OCI-LY1 (cell line): Measurements from ENCODE around the gene CARS2.

Source experiments
- H2AFZ ChIP-seq: fragments of 200-600 bp; sonication (generic), shearing (Covaris generic); 2 replicates; pipeline ENCODE4 v1.6.0; 2014; ENCODE audit warnings: antibody characterized with exemption, mild to moderate bottlenecking, low read length
- H3F3A ChIP-seq: fragments of 200-600 bp; sonication (generic), shearing (Covaris generic); 2 replicates; pipeline ENCODE4 v1.6.0; 2014; ENCODE audit warnings: mild to moderate bottlenecking, antibody characterized with exemption, low read length, moderate library complexity; ENCODE audit not compliant: insufficient read depth
- H3K27ac ChIP-seq: fragments of 200-600 bp; sonication (generic); 2 replicates; pipeline ENCODE4 v1.5.1; 2014; ENCODE audit warnings: low read length, mixed run types, mild to moderate bottlenecking, low read depth; ENCODE audit not compliant: poor library complexity, severe bottlenecking
- H3K27me3 ChIP-seq: fragments of 200-600 bp; sonication (generic); 2 replicates; pipeline ENCODE4 v1.6.0; 2014; ENCODE audit warnings: antibody characterized with exemption, mild to moderate bottlenecking, low read length, moderate library complexity; ENCODE audit not compliant: insufficient read depth
- H3K36me3 ChIP-seq: fragments of 200-600 bp; sonication (generic); 2 replicates; pipeline ENCODE4 v1.6.1; 2014; ENCODE audit warnings: mild to moderate bottlenecking, antibody characterized with exemption, low read length, moderate library complexity, mixed read lengths; ENCODE audit not compliant: insufficient read depth
- H3K4me1 ChIP-seq: fragments of 200-600 bp; sonication (generic); 2 replicates; pipeline ENCODE4 v1.5.1; 2014; ENCODE audit warnings: mild to moderate bottlenecking, low read length, moderate library complexity; ENCODE audit not compliant: insufficient read depth, severe bottlenecking
- H3K4me2 ChIP-seq: fragments of 200-600 bp; sonication (generic), shearing (Covaris generic); 2 replicates; pipeline ENCODE4 v1.6.1; 2014; ENCODE audit warnings: low read length
- H3K4me3 ChIP-seq: fragments of 200-600 bp; sonication (generic); 2 replicates; pipeline ENCODE4 v1.5.1; 2014; ENCODE audit warnings: low read length, low read depth, mild to moderate bottlenecking, mixed read lengths; ENCODE audit not compliant: poor library complexity, severe bottlenecking
- H3K79me2 ChIP-seq: fragments of 200-600 bp; shearing (Covaris generic); 2 replicates; pipeline ENCODE4 v1.6.1; 2016; ENCODE audit warnings: mixed run types, low read length, mixed read lengths; ENCODE audit not compliant: insufficient read depth
- H3K9ac ChIP-seq: fragments of 200-600 bp; sonication (generic), shearing (Covaris generic); 2 replicates; pipeline ENCODE4 v1.6.1; 2014; ENCODE audit warnings: mild to moderate bottlenecking, low read length, mixed read lengths
- H3K9me2 ChIP-seq: fragments of 200-600 bp; sonication (generic), shearing (Covaris generic); 2 replicates; pipeline ENCODE4 v1.6.1; 2014; ENCODE audit warnings: low read depth, mild to moderate bottlenecking, low read length, mixed read lengths
- H3K9me3 ChIP-seq: fragments of 200-600 bp; shearing (Covaris generic); 2 replicates; pipeline ENCODE4 v1.6.1; 2014; ENCODE audit warnings: low read length, mixed read lengths
- H4K20me1 ChIP-seq: fragments of 200-600 bp; sonication (generic), shearing (Covaris generic); 2 replicates; pipeline ENCODE4 v1.6.0; 2016; ENCODE audit warnings: mild to moderate bottlenecking, low read length; ENCODE audit not compliant: insufficient read depth
- EZH2 ChIP-seq: fragments of 200-600 bp; sonication (generic), shearing (Covaris generic); IDR thresholded peaks from 2 replicates; pipeline ENCODE4 v1.8.0; 2017; ENCODE audit warnings: borderline replicate concordance, mixed run types, mild to moderate bottlenecking, antibody characterized with exemption, low read length, moderate library complexity, mixed read lengths
- TF ChIP-seq, protein P1 (sequence below): fragments of 200-600 bp; sonication (generic), shearing (Covaris generic); IDR thresholded peaks from 2 replicates; pipeline ENCODE4 v1.5.1; 2017; ENCODE audit warnings: mild to moderate bottlenecking, antibody characterized with exemption, low read length, moderate library complexity, mixed read lengths

CARS2 gene

DNA sequence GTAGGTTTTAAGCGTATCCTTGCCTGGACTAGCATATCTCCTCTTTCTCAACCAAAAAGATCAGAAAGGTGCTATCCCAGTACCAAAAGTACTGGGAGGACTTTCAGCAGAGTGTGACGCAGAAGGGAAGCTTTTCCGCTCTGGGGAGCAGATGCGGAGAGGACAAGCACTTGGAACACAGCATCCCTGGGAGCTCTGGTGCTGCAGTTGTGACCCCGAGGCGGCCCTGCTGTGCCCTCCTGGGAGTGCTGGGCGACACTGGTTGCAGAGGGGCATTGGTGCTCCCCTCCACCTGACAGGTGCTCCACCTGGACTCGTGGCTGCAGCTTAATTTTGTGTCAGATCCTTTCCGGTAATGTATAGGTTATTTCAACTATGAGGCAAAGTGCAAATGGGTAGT is 87.1 kb downstream of the CARS2 start:
- Histone ChIP-seq H3K4me2 (no peak overlapping the region), H2AFZ (no peak overlapping the region), H3K36me3 (peaks cover 21% of the 10 kb centered on the region), H3K27me3 (no peaks in the 10 kb centered on the region), H3K9me2 (no peaks in the 10 kb centered on the region), H3K27ac (no peak overlapping the region), H4K20me1 (0 out of 2 replicates have a peak, but pooled peaks cover 2% of the 10 kb centered on the region), H3K9ac (no peak overlapping the region), H3K4me3 (no peak overlapping the region), H3K79me2 (peaks cover 50% of the 10 kb centered on the region), H3F3A (no peaks in the 10 kb centered on the region), H3K4me1 (peaks cover 24% of the 10 kb centered on the region), H3K9me3 (no peaks in the 10 kb centered on the region)
- no peak for TF ChIP-seq EZH2
- TF ChIP-seq, protein P1, sequence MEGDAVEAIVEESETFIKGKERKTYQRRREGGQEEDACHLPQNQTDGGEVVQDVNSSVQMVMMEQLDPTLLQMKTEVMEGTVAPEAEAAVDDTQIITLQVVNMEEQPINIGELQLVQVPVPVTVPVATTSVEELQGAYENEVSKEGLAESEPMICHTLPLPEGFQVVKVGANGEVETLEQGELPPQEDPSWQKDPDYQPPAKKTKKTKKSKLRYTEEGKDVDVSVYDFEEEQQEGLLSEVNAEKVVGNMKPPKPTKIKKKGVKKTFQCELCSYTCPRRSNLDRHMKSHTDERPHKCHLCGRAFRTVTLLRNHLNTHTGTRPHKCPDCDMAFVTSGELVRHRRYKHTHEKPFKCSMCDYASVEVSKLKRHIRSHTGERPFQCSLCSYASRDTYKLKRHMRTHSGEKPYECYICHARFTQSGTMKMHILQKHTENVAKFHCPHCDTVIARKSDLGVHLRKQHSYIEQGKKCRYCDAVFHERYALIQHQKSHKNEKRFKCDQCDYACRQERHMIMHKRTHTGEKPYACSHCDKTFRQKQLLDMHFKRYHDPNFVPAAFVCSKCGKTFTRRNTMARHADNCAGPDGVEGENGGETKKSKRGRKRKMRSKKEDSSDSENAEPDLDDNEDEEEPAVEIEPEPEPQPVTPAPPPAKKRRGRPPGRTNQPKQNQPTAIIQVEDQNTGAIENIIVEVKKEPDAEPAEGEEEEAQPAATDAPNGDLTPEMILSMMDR, result no peak

GRCh38 chr13:110618167-110618566 is 87.7 kb downstream of the CARS2 start:
- Histone ChIP-seq H3K4me2 (no peak overlapping the region), H3K27me3 (no peaks in the 10 kb centered on the region), H2AFZ (no peak overlapping the region), H3K4me1 (peaks cover 24% of the 10 kb centered on the region), H4K20me1 (0 out of 2 replicates have a peak, but pooled peaks cover 2% of the 10 kb centered on the region), H3K79me2 (peaks cover 50% of the 10 kb centered on the region), H3K9me2 (no peaks in the 10 kb centered on the region), H3K9ac (no peak overlapping the region), H3K4me3 (no peak overlapping the region), H3F3A (no peaks in the 10 kb centered on the region), H3K27ac (no peak overlapping the region), H3K9me3 (no peaks in the 10 kb centered on the region), H3K36me3 (peaks cover 16% of the 10 kb centered on the region)
- TF ChIP-seq, protein P1, result no peak
- no peak for TF ChIP-seq EZH2

- TF ChIP-seq EZH2, result no peak
- TF ChIP-seq, protein P1, result no peak
- Histone ChIP-seq H3K4me3 (peak overlapping the region; percentile 92), H3K9ac (peak overlapping the region; percentile 82), H3K9me3 (no peaks in the 10 kb centered on the region), H3K9me2 (no peaks in the 10 kb centered on the region), H3K79me2 (peaks cover 50% of the 10 kb centered on the region), H2AFZ (no peak overlapping the region), H3K4me1 (peaks cover 24% of the 10 kb centered on the region), H3K27ac (peak overlapping the region; percentile 4), H3K4me2 (peak overlapping the region; percentile 64), H3K27me3 (no peaks in the 10 kb centered on the region), H3F3A (no peaks in the 10 kb centered on the region), H3K36me3 (peaks cover 9% of the 10 kb centered on the region; the same call in 1 of the 2 replicates), H4K20me1 (0 out of 2 replicates have a peak, but pooled peaks cover 2% of the 10 kb centered on the region)
These were observed 88.4 kb downstream of the CARS2 start for GRCh38 chr13:110617321-110618072.
